Breast epithelium (tissue), 4 donors: Measurements from ENCODE around the gene C11orf98. TPM values are rescaled to one million over a fixed set of nuclear protein-coding genes. Genes with fewer than 3 reads are reported as not detected.

ENCODE experiments used
- DNase-seq, 2 donors: peaks; one replicate each; pipeline ENCODE4 v3.0.0-alpha.2; 2019; ENCODE audit warnings: low spot score in 2 of 2
- H3K27ac ChIP-seq, 2 donors: fragments of 200-600 bp; sonication (generic) in 1 of 2; one replicate each; pipeline ENCODE4 v1.5.1; 2016 to 2019; ENCODE audit warnings: mild to moderate bottlenecking in 1 of 2
- H3K27me3 ChIP-seq, 2 donors: fragments of 200-600 bp; sonication (generic) in 1 of 2; one replicate each; pipeline versions ENCODE4 v1.5.1 to v1.6.0; 2017 to 2019; ENCODE audit warnings: control low read depth in 1 of 2, mild to moderate bottlenecking in 1 of 2
- H3K36me3 ChIP-seq: fragments of 200-600 bp; one replicate; pipeline ENCODE4 v1.5.1; 2019
- H3K4me1 ChIP-seq, 2 donors: fragments of 200-600 bp; sonication (generic); one replicate each; pipeline ENCODE4 v1.5.1; 2016 to 2019; ENCODE audit warnings: control low read depth in 1 of 2
- H3K4me3 ChIP-seq, 3 donors: fragments of 200-600 bp; sonication (generic); 1 replicate in 2 of 3; 2 replicates in 1 of 3; pipeline ENCODE4 v1.5.1; 2016 to 2019; ENCODE audit warnings: mild to moderate bottlenecking in 3 of 3, moderate library complexity in 2 of 3
- H3K9me3 ChIP-seq, 2 donors: fragments of 200-600 bp; sonication (generic) in 1 of 2; one replicate each; pipeline ENCODE4 v1.5.1; 2016 to 2019; ENCODE audit warnings: control low read depth in 1 of 2
- CTCF ChIP-seq, 3 donors: fragments of 450-650 bp; IDR thresholded peaks; one replicate each; pipeline ENCODE4 v1.5.1; 2016 to 2017; ENCODE audit warnings: antibody characterized with exemption in 3 of 3, mild to moderate bottlenecking in 3 of 3, moderate library complexity in 3 of 3
- POLR2A ChIP-seq: fragments of 450-650 bp; IDR thresholded peaks from one replicate; pipeline ENCODE4 v1.6.1; 2016; ENCODE audit warnings: antibody characterized with exemption, mild to moderate bottlenecking, moderate library complexity
- POLR2AphosphoS5 ChIP-seq, 3 donors: sonication (generic); formaldehyde crosslinking; IDR thresholded peaks; one replicate each; pipeline ENCODE4 v1.6.1; 2017; ENCODE audit warnings: antibody characterized with exemption in 3 of 3
- intact Hi-C: fragments of 100-400 bp; cut with DNase I; formaldehyde crosslinking; loops from one replicate; pipeline ENCODE4 v1.15.1; 2023; ENCODE audit warnings: low total_unique reads
- total RNA-seq, 3 donors: library from RNA; depleted of rRNA; stranded (reverse); fragments of >200 nt; gene quantifications; one replicate each; pipeline ENCODE4 v1.1.0, GENCODE V29; 2016

The C11orf98 gene
- total RNA-seq, 3 donors from 2014 or later, result 22.9 to 42.9 (median 25.2) TPM

- Histone ChIP-seq H3K4me3 (peak within 1 kb of the TSS; percentile 35 to 56 (median 38)), H3K27ac (peak within 1 kb of the TSS; percentile 43 to 91), H3K27me3 (no peaks in the 10 kb centered on the region), H3K9me3 (no peaks in the 10 kb centered on the region), H3K4me1 (no peaks in the 10 kb centered on the region), H3K36me3 (no peaks in the 10 kb centered on the region)
- intact Hi-C loops, result no loop called here
- TF ChIP-seq POLR2AphosphoS5 (IDR thresholded peaks at IDR 0.05) (peak; percentile 30 to 99 (median 52)), POLR2A (no peak), CTCF (IDR thresholded peaks at IDR 0.05) (no peak)
- peak in 1 of 2 donors; percentile 53 for DNase-seq
These were observed 24.6 kb upstream of the C11orf98 start, which contains the start of gene LRRN4CL for GRCh38 chr11:62689421-62690183. LRRN4CL (minus strand) TSS chr11:62689530; CDS start chr11:62688508, 1,022 bp downstream.

- Histone ChIP-seq H3K4me3 (peak overlapping the region; percentile 35 to 56 (median 38)), H3K27ac (peak overlapping the region; percentile 40 to 82), H3K36me3 (no peaks in the 10 kb centered on the region), H3K9me3 (no peaks in the 10 kb centered on the region), H3K27me3 (no peaks in the 10 kb centered on the region), H3K4me1 (no peaks in the 10 kb centered on the region)
- intact Hi-C loops, result no loop called here
- no peak for DNase-seq
- TF ChIP-seq POLR2AphosphoS5 (IDR thresholded peaks at IDR 0.05), result no peak
- no peak for TF ChIP-seq CTCF (IDR thresholded peaks at IDR 0.05)
- no peak for TF ChIP-seq POLR2A
These were observed 23.5 kb upstream of the C11orf98 start for GRCh38 chr11:62688491-62688890.

GRCh38 chr11:62687508-62688396 lies 22.7 kb upstream of the C11orf98 start:
- DNase-seq, result no peak
- TF ChIP-seq POLR2A, result no peak
- no peak for TF ChIP-seq CTCF (IDR thresholded peaks at IDR 0.05)
- TF ChIP-seq POLR2AphosphoS5 (IDR thresholded peaks at IDR 0.05), result no peak
- intact Hi-C loops, result no loop called here

GRCh38 chr11:62682518-62682917 lies 17.5 kb upstream of the C11orf98 start:
- Histone ChIP-seq H3K4me3 (no peak overlapping the region), H3K27me3 (no peaks in the 10 kb centered on the region), H3K36me3 (no peaks in the 10 kb centered on the region), H3K9me3 (no peaks in the 10 kb centered on the region), H3K27ac (no peak overlapping the region), H3K4me1 (peaks cover 3 to 8% of the 10 kb centered on the region in 2 donors)
- TF ChIP-seq POLR2A (no peak), POLR2AphosphoS5 (IDR thresholded peaks at IDR 0.05) (no peak), CTCF (IDR thresholded peaks at IDR 0.05) (no peak)
- intact Hi-C loops, result no loop called here
- DNase-seq, result no peak

More at GRCh38 chr11:62687508-62688396, 22.7 kb upstream of the C11orf98 start:
- Histone ChIP-seq H3K9me3 (no peaks in the 10 kb centered on the region), H3K27ac (peak overlapping the region; percentile 40 to 82), H3K27me3 (no peaks in the 10 kb centered on the region), H3K36me3 (no peaks in the 10 kb centered on the region), H3K4me1 (no peaks in the 10 kb centered on the region), H3K4me3 (peak overlapping the region; percentile 35 to 56 (median 38))
